Measurements from ENCODE around the gene TOM1. TPM values are rescaled to one million over a fixed set of nuclear protein-coding genes. Genes with fewer than 3 reads are reported as not detected.

Gene TOM1
- total and polyA plus RNA-seq, 2 of the 13 experiments (the other 11 are each of a cell fraction or from before 2014, with no cell fraction given), result 30.8 to 87.3 TPM

DNA sequence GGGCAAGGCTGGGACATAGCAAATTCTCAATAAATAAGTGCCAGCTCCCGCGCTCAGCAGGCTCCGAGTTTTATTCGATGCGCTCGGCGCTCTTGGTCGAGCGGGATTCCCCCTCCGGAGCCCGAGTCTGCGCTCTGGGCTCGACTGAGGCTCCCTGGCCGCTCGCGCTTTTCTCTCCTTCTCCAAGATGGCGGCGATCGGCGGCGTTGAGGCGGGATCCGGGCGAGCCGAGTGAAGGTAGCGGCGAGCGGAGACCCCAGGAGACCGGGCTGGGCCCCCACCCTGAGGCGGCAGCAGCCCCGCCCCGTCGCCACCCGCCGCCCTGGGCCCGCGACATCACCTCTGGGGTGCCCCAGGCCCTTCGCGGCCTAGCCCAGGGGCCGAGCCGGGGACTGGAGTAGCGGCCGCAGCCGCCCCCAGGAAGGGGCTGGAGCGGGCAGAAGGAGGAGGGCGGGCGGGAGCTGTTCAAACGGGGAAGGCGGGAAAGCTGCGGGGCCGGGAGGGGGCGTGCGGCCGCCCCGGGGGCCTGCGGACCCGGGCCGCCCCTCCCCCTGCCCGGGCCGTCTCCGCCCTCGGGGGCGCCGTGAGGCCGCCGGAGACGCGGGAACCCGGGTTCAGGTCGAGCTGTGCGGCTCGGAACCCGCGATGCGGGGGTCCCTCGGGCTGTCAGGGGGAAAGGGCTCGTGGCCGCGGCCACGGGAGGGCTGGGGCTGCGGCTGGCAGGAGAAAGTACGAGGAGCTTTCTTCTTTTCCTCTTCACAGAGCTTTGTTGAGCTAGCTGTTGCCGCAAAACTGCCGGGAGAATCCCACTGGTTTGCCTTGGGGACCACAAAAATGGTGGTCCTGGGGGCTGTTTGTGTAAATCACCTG, 42.1 kb upstream of the TOM1 start, which contains the start of gene HMGXB4 (continued):
- TF ChIP-seq, protein P1, sequence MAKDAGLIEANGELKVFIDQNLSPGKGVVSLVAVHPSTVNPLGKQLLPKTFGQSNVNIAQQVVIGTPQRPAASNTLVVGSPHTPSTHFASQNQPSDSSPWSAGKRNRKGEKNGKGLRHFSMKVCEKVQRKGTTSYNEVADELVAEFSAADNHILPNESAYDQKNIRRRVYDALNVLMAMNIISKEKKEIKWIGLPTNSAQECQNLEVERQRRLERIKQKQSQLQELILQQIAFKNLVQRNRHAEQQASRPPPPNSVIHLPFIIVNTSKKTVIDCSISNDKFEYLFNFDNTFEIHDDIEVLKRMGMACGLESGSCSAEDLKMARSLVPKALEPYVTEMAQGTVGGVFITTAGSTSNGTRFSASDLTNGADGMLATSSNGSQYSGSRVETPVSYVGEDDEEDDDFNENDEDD (CRISPR knock-in tag; IDR thresholded peaks at IDR 0.05; ENCODE audit: borderline replicate concordance), result peak; percentile 90; the same call in 1 of the 2 replicates
- TF ChIP-seq GTF3A (CRISPR knock-in tag; conservative IDR thresholded peaks at IDR 0.05) (no peak), RARG (CRISPR knock-in tag; IDR thresholded peaks at IDR 0.05; ENCODE audit: low read depth) (0 out of 2 replicates have a peak, but pooled peaks have one; percentile 45), DMAP1 (CRISPR knock-in tag; IDR thresholded peaks at IDR 0.05) (peak; percentile 65), ZNF496 (CRISPR knock-in tag; IDR thresholded peaks at IDR 0.05; ENCODE audit: insufficient replicate concordance) (no peak), ZNF292 (CRISPR knock-in tag; IDR thresholded peaks at IDR 0.05; ENCODE audit: borderline replicate concordance, low read depth) (no peak), MAFK (conservative IDR thresholded peaks at IDR 0.05 in 1 of 2, IDR thresholded peaks at IDR 0.05 in 1 of 2; ENCODE audit: low read length in 2 of 2) (no peak), ZNF780A (CRISPR knock-in tag; IDR thresholded peaks at IDR 0.05) (no peak), EEA1 (CRISPR knock-in tag; IDR thresholded peaks at IDR 0.05; ENCODE audit: borderline replicate concordance) (peak; percentile 40; the same call in 1 of the 2 replicates), NAIF1 (CRISPR knock-in tag; IDR thresholded peaks at IDR 0.05; ENCODE audit: borderline replicate concordance) (no peak), ZMYM2 (CRISPR knock-in tag; IDR thresholded peaks at IDR 0.05) (no peak), ZNF615 (CRISPR knock-in tag; IDR thresholded peaks at IDR 0.05; ENCODE audit: borderline replicate concordance) (no peak), GFI1 (CRISPR knock-in tag; IDR thresholded peaks at IDR 0.05; ENCODE audit: borderline replicate concordance) (peak; percentile 48; the same call in 1 of the 2 replicates)
- TF ChIP-seq, protein P2, sequence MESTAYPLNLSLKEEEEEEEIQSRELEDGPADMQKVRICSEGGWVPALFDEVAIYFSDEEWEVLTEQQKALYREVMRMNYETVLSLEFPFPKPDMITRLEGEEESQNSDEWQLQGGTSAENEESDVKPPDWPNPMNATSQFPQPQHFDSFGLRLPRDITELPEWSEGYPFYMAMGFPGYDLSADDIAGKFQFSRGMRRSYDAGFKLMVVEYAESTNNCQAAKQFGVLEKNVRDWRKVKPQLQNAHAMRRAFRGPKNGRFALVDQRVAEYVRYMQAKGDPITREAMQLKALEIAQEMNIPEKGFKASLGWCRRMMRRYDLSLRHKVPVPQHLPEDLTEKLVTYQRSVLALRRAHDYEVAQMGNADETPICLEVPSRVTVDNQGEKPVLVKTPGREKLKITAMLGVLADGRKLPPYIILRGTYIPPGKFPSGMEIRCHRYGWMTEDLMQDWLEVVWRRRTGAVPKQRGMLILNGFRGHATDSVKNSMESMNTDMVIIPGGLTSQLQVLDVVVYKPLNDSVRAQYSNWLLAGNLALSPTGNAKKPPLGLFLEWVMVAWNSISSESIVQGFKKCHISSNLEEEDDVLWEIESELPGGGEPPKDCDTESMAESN (CRISPR knock-in tag; conservative IDR thresholded peaks at IDR 0.05), result peak; percentile 76; the same call in 1 of the 2 replicates
- TF ChIP-seq, protein P3, sequence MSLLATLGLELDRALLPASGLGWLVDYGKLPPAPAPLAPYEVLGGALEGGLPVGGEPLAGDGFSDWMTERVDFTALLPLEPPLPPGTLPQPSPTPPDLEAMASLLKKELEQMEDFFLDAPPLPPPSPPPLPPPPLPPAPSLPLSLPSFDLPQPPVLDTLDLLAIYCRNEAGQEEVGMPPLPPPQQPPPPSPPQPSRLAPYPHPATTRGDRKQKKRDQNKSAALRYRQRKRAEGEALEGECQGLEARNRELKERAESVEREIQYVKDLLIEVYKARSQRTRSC (CRISPR knock-in tag; IDR thresholded peaks at IDR 0.05; ENCODE audit: low read depth), result no peak
- TF ChIP-seq, protein P4, sequence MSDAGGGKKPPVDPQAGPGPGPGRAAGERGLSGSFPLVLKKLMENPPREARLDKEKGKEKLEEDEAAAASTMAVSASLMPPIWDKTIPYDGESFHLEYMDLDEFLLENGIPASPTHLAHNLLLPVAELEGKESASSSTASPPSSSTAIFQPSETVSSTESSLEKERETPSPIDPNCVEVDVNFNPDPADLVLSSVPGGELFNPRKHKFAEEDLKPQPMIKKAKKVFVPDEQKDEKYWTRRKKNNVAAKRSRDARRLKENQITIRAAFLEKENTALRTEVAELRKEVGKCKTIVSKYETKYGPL (CRISPR knock-in tag; IDR thresholded peaks at IDR 0.05), result peak; percentile 61; the same call in 1 of the 2 replicates
- TF ChIP-seq, protein P5, sequence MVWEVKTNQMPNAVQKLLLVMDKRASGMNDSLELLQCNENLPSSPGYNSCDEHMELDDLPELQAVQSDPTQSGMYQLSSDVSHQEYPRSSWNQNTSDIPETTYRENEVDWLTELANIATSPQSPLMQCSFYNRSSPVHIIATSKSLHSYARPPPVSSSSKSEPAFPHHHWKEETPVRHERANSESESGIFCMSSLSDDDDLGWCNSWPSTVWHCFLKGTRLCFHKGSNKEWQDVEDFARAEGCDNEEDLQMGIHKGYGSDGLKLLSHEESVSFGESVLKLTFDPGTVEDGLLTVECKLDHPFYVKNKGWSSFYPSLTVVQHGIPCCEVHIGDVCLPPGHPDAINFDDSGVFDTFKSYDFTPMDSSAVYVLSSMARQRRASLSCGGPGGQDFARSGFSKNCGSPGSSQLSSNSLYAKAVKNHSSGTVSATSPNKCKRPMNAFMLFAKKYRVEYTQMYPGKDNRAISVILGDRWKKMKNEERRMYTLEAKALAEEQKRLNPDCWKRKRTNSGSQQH (CRISPR knock-in tag; IDR thresholded peaks at IDR 0.05; ENCODE audit: low read depth), result peak; percentile 21; the same call in 1 of the 2 replicates
- TF ChIP-seq, protein P6, sequence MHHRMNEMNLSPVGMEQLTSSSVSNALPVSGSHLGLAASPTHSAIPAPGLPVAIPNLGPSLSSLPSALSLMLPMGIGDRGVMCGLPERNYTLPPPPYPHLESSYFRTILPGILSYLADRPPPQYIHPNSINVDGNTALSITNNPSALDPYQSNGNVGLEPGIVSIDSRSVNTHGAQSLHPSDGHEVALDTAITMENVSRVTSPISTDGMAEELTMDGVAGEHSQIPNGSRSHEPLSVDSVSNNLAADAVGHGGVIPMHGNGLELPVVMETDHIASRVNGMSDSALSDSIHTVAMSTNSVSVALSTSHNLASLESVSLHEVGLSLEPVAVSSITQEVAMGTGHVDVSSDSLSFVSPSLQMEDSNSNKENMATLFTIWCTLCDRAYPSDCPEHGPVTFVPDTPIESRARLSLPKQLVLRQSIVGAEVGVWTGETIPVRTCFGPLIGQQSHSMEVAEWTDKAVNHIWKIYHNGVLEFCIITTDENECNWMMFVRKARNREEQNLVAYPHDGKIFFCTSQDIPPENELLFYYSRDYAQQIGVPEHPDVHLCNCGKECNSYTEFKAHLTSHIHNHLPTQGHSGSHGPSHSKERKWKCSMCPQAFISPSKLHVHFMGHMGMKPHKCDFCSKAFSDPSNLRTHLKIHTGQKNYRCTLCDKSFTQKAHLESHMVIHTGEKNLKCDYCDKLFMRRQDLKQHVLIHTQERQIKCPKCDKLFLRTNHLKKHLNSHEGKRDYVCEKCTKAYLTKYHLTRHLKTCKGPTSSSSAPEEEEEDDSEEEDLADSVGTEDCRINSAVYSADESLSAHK (CRISPR knock-in tag; IDR thresholded peaks at IDR 0.05; ENCODE audit: borderline replicate concordance), result no peak
